Effector memory CD4-positive, alpha-beta T cell (primary cell): Measurements from ENCODE around the gene USP17L30.
"Not testable (repeated sequence)": the region's sequence is repeated elsewhere in the genome, so short reads cannot be mapped to it uniquely, and the experiment has no call there.

Experiments used
- DNase-seq, 3 donors: peaks; one replicate each; pipeline ENCODE4 v3.0.0-alpha.2; 2020
- H3K27ac ChIP-seq: 2 replicates; pipeline ENCODE4 v1.7.0; 2013; ENCODE audit warnings: mild to moderate bottlenecking, low read length, moderate library complexity; ENCODE audit not compliant: insufficient read depth, poor library complexity, severe bottlenecking
- H3K27me3 ChIP-seq: replicated peaks from 2 replicates; pipeline ENCODE4 v1.7.0; 2013; ENCODE audit warnings: mild to moderate bottlenecking, low read length; ENCODE audit not compliant: insufficient read depth, control insufficient read depth, poor library complexity, severe bottlenecking
- H3K36me3 ChIP-seq: 2 replicates; pipeline ENCODE4 v1.7.0; 2013; ENCODE audit warnings: mild to moderate bottlenecking, low read length, moderate library complexity; ENCODE audit not compliant: control insufficient read depth, insufficient read depth
- H3K4me1 ChIP-seq: 2 replicates; pipeline ENCODE4 v1.7.0; 2013; ENCODE audit warnings: low read length, mild to moderate bottlenecking; ENCODE audit not compliant: control insufficient read depth, insufficient read depth, poor library complexity, severe bottlenecking
- H3K4me3 ChIP-seq: 2 replicates; pipeline ENCODE4 v1.7.0; 2013; ENCODE audit warnings: low read length, low read depth, mild to moderate bottlenecking; ENCODE audit not compliant: insufficient read depth, poor library complexity, severe bottlenecking
- H3K9me3 ChIP-seq: 2 replicates; pipeline ENCODE4 v1.7.0; 2013; ENCODE audit warnings: mild to moderate bottlenecking, low read length, moderate library complexity; ENCODE audit not compliant: control insufficient read depth
- total RNA-seq, 3 donors: gene quantifications; one replicate each; lab custom pipeline; 2026; lab: John Stamatoyannopoulos, UW

Gene USP17L30
- 0 reads per million in 3 donors for total RNA-seq

- not testable (repeated sequence) for H3K36me3 ChIP-seq, H3K27me3 ChIP-seq, H3K27ac ChIP-seq, H3K4me1 ChIP-seq, DNase-seq, H3K4me3 ChIP-seq, H3K9me3 ChIP-seq
Measured at GRCh38 chr4:9362829-9363228, at the start of gene USP17L30. Gene USP17L30, plus strand, starts transcription at chr4:9363129. Its CDS starts 0 bp downstream, at chr4:9363129.

- not testable (repeated sequence) for H3K27me3 ChIP-seq, DNase-seq
Measured at GRCh38 chr4:9324191-9324590, 38.7 kb upstream of the USP17L30 start.

GRCh38 chr4:9324865-9325264 lies 38.1 kb upstream of the USP17L30 start, which contains the start of gene USP17L24:
Gene USP17L24, plus strand, starts transcription at chr4:9325165. Its CDS starts 0 bp downstream, at chr4:9325165.
- H3K4me3 ChIP-seq, DNase-seq, H3K27ac ChIP-seq, H3K36me3 ChIP-seq, H3K27me3 ChIP-seq, H3K9me3 ChIP-seq, H3K4me1 ChIP-seq: not testable (repeated sequence)

More at GRCh38 chr4:9324191-9324590, 38.7 kb upstream of the USP17L30 start:
- not testable (repeated sequence) for H3K9me3 ChIP-seq, H3K4me3 ChIP-seq, H3K27ac ChIP-seq, H3K36me3 ChIP-seq, H3K4me1 ChIP-seq

GRCh38 chr4:9329611-9330010 lies 33.3 kb upstream of the USP17L30 start, which contains the start of gene USP17L25:
Gene USP17L25, plus strand, starts transcription at chr4:9329911. Its CDS starts 0 bp downstream, at chr4:9329911.
- H3K36me3 ChIP-seq, H3K4me1 ChIP-seq, DNase-seq, H3K9me3 ChIP-seq, H3K27me3 ChIP-seq, H3K4me3 ChIP-seq, H3K27ac ChIP-seq: not testable (repeated sequence)

GRCh38 chr4:9334358-9334757 lies 28.6 kb upstream of the USP17L30 start, which contains the start of gene USP17L26:
Gene USP17L26, plus strand, starts transcription at chr4:9334658. Its CDS starts 0 bp downstream, at chr4:9334658.
- H3K9me3 ChIP-seq, H3K27me3 ChIP-seq, H3K36me3 ChIP-seq, H3K4me3 ChIP-seq, DNase-seq, H3K4me1 ChIP-seq, H3K27ac ChIP-seq: not testable (repeated sequence)

- H3K9me3 ChIP-seq, DNase-seq, H3K27me3 ChIP-seq, H3K4me3 ChIP-seq, H3K27ac ChIP-seq, H3K4me1 ChIP-seq, H3K36me3 ChIP-seq: not testable (repeated sequence)
Measured at GRCh38 chr4:9339103-9339502, 23.8 kb upstream of the USP17L30 start, which contains the start of gene USP17L5. Gene USP17L5, plus strand, starts transcription at chr4:9339403. Its CDS starts 0 bp downstream, at chr4:9339403.

- not testable (repeated sequence) for DNase-seq, H3K9me3 ChIP-seq, H3K4me1 ChIP-seq, H3K36me3 ChIP-seq, H3K4me3 ChIP-seq, H3K27ac ChIP-seq, H3K27me3 ChIP-seq
Measured at GRCh38 chr4:9343848-9344247, 19.1 kb upstream of the USP17L30 start, which contains the start of gene USP17L27. Gene USP17L27, plus strand, starts transcription at chr4:9344148. Its CDS starts 0 bp downstream, at chr4:9344148.

- not testable (repeated sequence) for H3K36me3 ChIP-seq, H3K27ac ChIP-seq, DNase-seq, H3K9me3 ChIP-seq, H3K4me1 ChIP-seq, H3K27me3 ChIP-seq, H3K4me3 ChIP-seq
Measured at GRCh38 chr4:9348593-9348992, 14.3 kb upstream of the USP17L30 start, which contains the start of gene USP17L28. Gene USP17L28, plus strand, starts transcription at chr4:9348893. Its CDS starts 0 bp downstream, at chr4:9348893.

GRCh38 chr4:9350866-9351265 lies 12.1 kb upstream of the USP17L30 start:
- H3K27ac ChIP-seq, H3K27me3 ChIP-seq, H3K9me3 ChIP-seq, H3K4me1 ChIP-seq, H3K36me3 ChIP-seq, DNase-seq, H3K4me3 ChIP-seq: not testable (repeated sequence)

- H3K4me1 ChIP-seq, H3K27me3 ChIP-seq, H3K9me3 ChIP-seq, H3K36me3 ChIP-seq, H3K4me3 ChIP-seq, H3K27ac ChIP-seq, DNase-seq: not testable (repeated sequence)
Measured at GRCh38 chr4:9353338-9353737, 9.6 kb upstream of the USP17L30 start, which contains the start of gene USP17L29. Gene USP17L29, plus strand, starts transcription at chr4:9353638. Its CDS starts 0 bp downstream, at chr4:9353638.
